ENCODE measurements around the gene ASIP. TPM values are rescaled to one million over a fixed set of nuclear protein-coding genes. Genes with fewer than 3 reads are reported as not detected.
A peak's percentile ranks its signal among the peaks of the same experiment; 100 is the strongest.

Gene ASIP
- total and polyA plus RNA-seq, 2 of the 13 experiments (the other 11 are each of a cell fraction or from before 2014, with no cell fraction given), result not detected

- TF ChIP-seq SNAPC4 (CRISPR knock-in tag; IDR thresholded peaks at IDR 0.05), result 0 out of 2 replicates have a peak, but pooled peaks have one; percentile 23
- peak; percentile 61 for TF ChIP-seq ZNF292 (CRISPR knock-in tag; IDR thresholded peaks at IDR 0.05; ENCODE audit: borderline replicate concordance, low read depth)
- TF ChIP-seq ZNF749 (CRISPR knock-in tag; IDR thresholded peaks at IDR 0.05; ENCODE audit: borderline replicate concordance), result peak; percentile 73; the same call in 1 of the 2 replicates
- TF ChIP-seq ZBTB4 (CRISPR knock-in tag; IDR thresholded peaks at IDR 0.05; ENCODE audit: borderline replicate concordance), result peak; percentile 87; the same call in 1 of the 2 replicates
- peak; percentile 63; the same call in 1 of the 2 replicates for TF ChIP-seq ZNF280B (CRISPR knock-in tag; IDR thresholded peaks at IDR 0.05; ENCODE audit: borderline replicate concordance)
- TF ChIP-seq TEAD2 (CRISPR knock-in tag; IDR thresholded peaks at IDR 0.05), result 0 out of 2 replicates have a peak, but pooled peaks have one; percentile 57
- TF ChIP-seq TP53 (CRISPR knock-in tag; conservative IDR thresholded peaks at IDR 0.05), result peak; percentile 46; the same call in 1 of the 2 replicates
- TF ChIP-seq ZHX1 (CRISPR knock-in tag; IDR thresholded peaks at IDR 0.05; ENCODE audit: low read depth), result no peak; the same call in none of the 2 replicates
- TF ChIP-seq MXD1 (CRISPR knock-in tag; IDR thresholded peaks at IDR 0.05), result peak; percentile 71; the same call in 1 of the 2 replicates
- TF ChIP-seq ZNF704 (CRISPR knock-in tag; IDR thresholded peaks at IDR 0.05; ENCODE audit: borderline replicate concordance), result no peak
Observed at GRCh38 chr20:34311118-34312023, 70.1 kb downstream of the ASIP start (continued).

All from HepG2 (cell line).